NCI-H1417 treated with DMSO at 0.1 percent for 48 hours (cell line): ENCODE measurements around the gene CACNA1D.

Experiments used
- DNase-seq: peaks from one replicate; lab custom pipeline; 2025; lab: John Stamatoyannopoulos, UW

Gene CACNA1D

GRCh38 chr3:53787016-53787415, 292.6 kb downstream of the CACNA1D start:
- no peak for DNase-seq

GRCh38 chr3:53788038-53788437, 293.6 kb downstream of the CACNA1D start:
- no peak for DNase-seq

- no peak for DNase-seq
Observed at GRCh38 chr3:53789459-53789858, 295.0 kb downstream of the CACNA1D start.

GRCh38 chr3:53790470-53790869, 296.1 kb downstream of the CACNA1D start:
- DNase-seq, result no peak

- DNase-seq, result no peak
Observed at GRCh38 chr3:53791317-53791716, 296.9 kb downstream of the CACNA1D start.

GRCh38 chr3:53792866-53793265, 298.5 kb downstream of the CACNA1D start:
- no peak for DNase-seq

- no peak for DNase-seq
Observed at GRCh38 chr3:53794597-53794996, 300.2 kb downstream of the CACNA1D start.

GRCh38 chr3:53795176-53795575, 300.8 kb downstream of the CACNA1D start:
- DNase-seq, result no peak

- no peak for DNase-seq
Observed at GRCh38 chr3:53795789-53796560, 301.6 kb downstream of the CACNA1D start.

GRCh38 chr3:53798144-53798543, 303.7 kb downstream of the CACNA1D start:
- DNase-seq, result no peak

- DNase-seq, result no peak
Observed at GRCh38 chr3:53799338-53799865, 305.0 kb downstream of the CACNA1D start.

GRCh38 chr3:53800041-53800906, 305.9 kb downstream of the CACNA1D start:
- no peak for DNase-seq

GRCh38 chr3:53801319-53801718, 306.9 kb downstream of the CACNA1D start:
- DNase-seq, result no peak

- no peak for DNase-seq
Observed at GRCh38 chr3:53802256-53802880, 308.0 kb downstream of the CACNA1D start.

- DNase-seq, result no peak
Observed at GRCh38 chr3:53803124-53803815, 308.9 kb downstream of the CACNA1D start.

- DNase-seq, result no peak
Observed at GRCh38 chr3:53803816-53804695, 309.6 kb downstream of the CACNA1D start.

- no peak for DNase-seq
Observed at GRCh38 chr3:53804697-53805462, 310.5 kb downstream of the CACNA1D start.

GRCh38 chr3:53805463-53806159, 311.2 kb downstream of the CACNA1D start:
- no peak for DNase-seq
